SU-DHL-6 (cell line): ENCODE data around the gene XPO5.

Experiments
- CTCF ChIP-seq: fragments of 200-600 bp; sonication (generic); IDR thresholded peaks from one replicate; pipeline ENCODE4 v1.5.1; 2017; ENCODE audit warnings: antibody characterized with exemption, mild to moderate bottlenecking, low read length, moderate library complexity; ENCODE audit not compliant: insufficient read depth, poor library complexity, severe bottlenecking
- EZH2phosphoT487 ChIP-seq: fragments of 200-600 bp; sonication (generic), shearing (Covaris generic); conservative IDR thresholded peaks from 2 replicates; pipeline ENCODE4 v1.6.1; 2018; ENCODE audit warnings: mild to moderate bottlenecking, antibody characterized with exemption, low read length, moderate library complexity, mixed read lengths

- TF ChIP-seq CTCF: no peak
- TF ChIP-seq EZH2phosphoT487: no peak
Measured at GRCh38 chr6:43610431-43610830, 34.6 kb upstream of the XPO5 start.
